Left lung (tissue), 10 donors: ENCODE measurements around the gene TBC1D17. TPM values are rescaled to one million over a fixed set of nuclear protein-coding genes. Genes with fewer than 3 reads are reported as not detected.

Source experiments
- ATAC-seq: fragments of 200-7000 bp; cut with Tn5 transposase; one replicate; pipeline ENCODE4 v1.9.1; 2020; ENCODE audit warnings: moderate library complexity
- DNase-seq, 4 donors: peaks; one replicate each; pipeline ENCODE4 v3.0.0-alpha.2; 2013 to 2020
- H3K27ac ChIP-seq, 2 donors: fragments of 200-600 bp; sonication (generic) in 1 of 2; one replicate each; pipeline versions ENCODE4 v1.5.0 to v1.8.0; 2020 to 2021
- H3K27me3 ChIP-seq, 2 donors: fragments of 200-600 bp; sonication (generic) in 1 of 2; one replicate each; pipeline versions ENCODE4 v1.5.0 to v1.8.0; 2020 to 2021
- H3K36me3 ChIP-seq, 2 donors: fragments of 200-600 bp; sonication (generic) in 1 of 2; one replicate each; pipeline versions ENCODE4 v1.5.0 to v1.8.0; 2020 to 2021
- H3K4me1 ChIP-seq, 2 donors: fragments of 200-600 bp; one replicate each; pipeline ENCODE4 v1.8.0; 2021
- H3K4me3 ChIP-seq, 2 donors: fragments of 200-600 bp; sonication (generic) in 1 of 2; one replicate each; pipeline versions ENCODE4 v1.5.0 to v1.8.0; 2020 to 2021; ENCODE audit warnings: mild to moderate bottlenecking in 1 of 2
- H3K9me3 ChIP-seq, 2 donors: fragments of 200-600 bp; sonication (generic) in 1 of 2; one replicate each; pipeline versions ENCODE4 v1.5.0 to v1.8.0; 2020 to 2021
- intact Hi-C, 2 donors: fragments of 100-400 bp; cut with DNase I; formaldehyde crosslinking; loops; one replicate each; pipeline versions ENCODE4 v1.11.2 to v1.14.2; 2022
- polyA plus RNA-seq, 6 donors: library from polyadenylated mRNA; unstranded; fragments of 120-200 nt; gene quantifications; one replicate each; pipeline ENCODE4 v1.2.1, GENCODE V29; 2013; ENCODE audit not compliant: insufficient read length in 6 of 6
- total RNA-seq, 2 donors: library from RNA; stranded (reverse); fragmentation: NEBNext Ultra II Directional; extraction: Animal tissue kit (Norgen Biotek cat#: 25700); gene quantifications; one replicate each; pipeline ENCODE4 v1.2.1, GENCODE V29; 2021
- TF ChIP-seq, protein P1 (sequence below), 2 donors: fragments of 200-600 bp; sonication (generic) in 1 of 2; IDR thresholded peaks; one replicate each; pipeline versions ENCODE4 v1.5.0 to v1.8.0; 2021; ENCODE audit warnings: antibody characterized with exemption in 2 of 2
- donor health status: DM: no; HTN: yes; CAD: no.
- donor health status: DM: no; HTN: no; CAD: no.

The TBC1D17 gene
- total and polyA plus RNA-seq, 8 donors = 35.2 to 47.2 (median 45.0) TPM

- Histone ChIP-seq H3K9me3 (no peaks in the 10 kb centered on the region), H3K4me1 (peaks cover 21 to 42% of the 10 kb centered on the region in 2 donors), H3K27ac (peak overlapping the region in 1 of 2 donors; percentile 67), H3K36me3 (no peaks in the 10 kb centered on the region), H3K27me3 (peaks cover 0 to 9% of the 10 kb centered on the region in 2 donors), H3K4me3 (no peak overlapping the region)
- TF ChIP-seq, protein P1, sequence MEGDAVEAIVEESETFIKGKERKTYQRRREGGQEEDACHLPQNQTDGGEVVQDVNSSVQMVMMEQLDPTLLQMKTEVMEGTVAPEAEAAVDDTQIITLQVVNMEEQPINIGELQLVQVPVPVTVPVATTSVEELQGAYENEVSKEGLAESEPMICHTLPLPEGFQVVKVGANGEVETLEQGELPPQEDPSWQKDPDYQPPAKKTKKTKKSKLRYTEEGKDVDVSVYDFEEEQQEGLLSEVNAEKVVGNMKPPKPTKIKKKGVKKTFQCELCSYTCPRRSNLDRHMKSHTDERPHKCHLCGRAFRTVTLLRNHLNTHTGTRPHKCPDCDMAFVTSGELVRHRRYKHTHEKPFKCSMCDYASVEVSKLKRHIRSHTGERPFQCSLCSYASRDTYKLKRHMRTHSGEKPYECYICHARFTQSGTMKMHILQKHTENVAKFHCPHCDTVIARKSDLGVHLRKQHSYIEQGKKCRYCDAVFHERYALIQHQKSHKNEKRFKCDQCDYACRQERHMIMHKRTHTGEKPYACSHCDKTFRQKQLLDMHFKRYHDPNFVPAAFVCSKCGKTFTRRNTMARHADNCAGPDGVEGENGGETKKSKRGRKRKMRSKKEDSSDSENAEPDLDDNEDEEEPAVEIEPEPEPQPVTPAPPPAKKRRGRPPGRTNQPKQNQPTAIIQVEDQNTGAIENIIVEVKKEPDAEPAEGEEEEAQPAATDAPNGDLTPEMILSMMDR (IDR thresholded peaks at IDR 0.05) = no peak
- intact Hi-C loops = no loop called here
- ATAC-seq (peak; percentile 5), DNase-seq (peak in 1 of 4 donors; percentile 41)
These were observed 29.5 kb upstream of the TBC1D17 start for GRCh38 chr19:49847731-49848696.

- intact Hi-C loops = no loop called here
- TF ChIP-seq, protein P1 (IDR thresholded peaks at IDR 0.05) = no peak
- no peak overlapping the region for H3K4me3 ChIP-seq
- peaks cover 22 to 50% of the 10 kb centered on the region in 2 donors for H3K4me1 ChIP-seq
- H3K9me3 ChIP-seq = no peaks in the 10 kb centered on the region
- H3K27me3 ChIP-seq = peaks cover 0 to 9% of the 10 kb centered on the region in 2 donors
- no peaks in the 10 kb centered on the region for H3K36me3 ChIP-seq
- peak overlapping the region in 1 of 2 donors; percentile 67 for H3K27ac ChIP-seq
- no peak for ATAC-seq
- DNase-seq = no peak
These were observed 28.6 kb upstream of the TBC1D17 start for GRCh38 chr19:49848938-49849337.

DNA sequence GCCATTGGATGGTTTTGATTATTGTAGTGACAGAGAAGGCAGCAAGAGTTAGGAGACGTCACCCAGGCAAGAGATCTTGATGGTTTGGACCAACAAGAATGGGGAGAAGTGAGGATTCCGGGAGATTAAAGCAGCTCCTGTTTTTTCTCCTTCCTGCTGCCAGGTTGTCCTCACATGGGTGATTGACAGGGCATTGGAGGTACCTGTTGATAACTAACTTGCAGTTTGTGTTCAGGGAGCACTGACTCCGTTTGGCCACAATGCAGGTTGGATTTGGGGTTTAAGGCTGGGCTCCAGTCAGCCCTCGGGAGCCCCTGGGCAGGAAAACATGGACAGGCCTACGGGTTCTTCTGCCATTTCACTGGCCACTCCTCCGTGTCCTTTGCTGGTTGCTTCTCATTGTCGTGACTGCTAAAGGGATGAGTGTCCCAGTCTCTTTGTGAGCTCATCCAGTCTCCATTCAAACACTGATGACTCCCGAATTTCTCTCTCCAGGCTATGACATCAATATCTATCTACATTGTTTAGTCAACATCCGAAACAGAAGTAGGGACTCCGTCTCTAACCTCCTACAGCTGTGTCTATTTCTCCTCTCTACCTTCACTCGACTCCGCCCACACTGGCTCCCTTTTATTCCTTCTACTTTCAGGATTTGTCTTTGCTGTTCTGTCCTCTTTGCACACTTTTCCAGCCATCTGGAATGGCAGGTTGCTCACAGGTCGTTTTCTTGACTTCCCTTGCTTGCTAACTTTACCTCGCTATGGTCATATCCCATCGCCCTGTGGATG is 27.9 kb upstream of the TBC1D17 start:
- Histone ChIP-seq H3K27me3 (peaks cover 0 to 9% of the 10 kb centered on the region in 2 donors), H3K9me3 (no peaks in the 10 kb centered on the region), H3K36me3 (peaks cover 0 to 6% of the 10 kb centered on the region in 2 donors), H3K4me3 (peak overlapping the region; percentile 71 to 83), H3K27ac (no peak overlapping the region), H3K4me1 (peaks cover 22 to 50% of the 10 kb centered on the region in 2 donors)
- ATAC-seq (no peak), DNase-seq (no peak)
- intact Hi-C loops = no loop called here
- TF ChIP-seq, protein P1 (IDR thresholded peaks at IDR 0.05) = no peak

GRCh38 chr19:49850221-49850486 is 27.3 kb upstream of the TBC1D17 start:
- peaks cover 0 to 9% of the 10 kb centered on the region in 2 donors for H3K27me3 ChIP-seq
- H3K9me3 ChIP-seq = no peaks in the 10 kb centered on the region
- H3K4me1 ChIP-seq = peaks cover 22 to 50% of the 10 kb centered on the region in 2 donors
- peaks cover 0 to 11% of the 10 kb centered on the region in 2 donors for H3K36me3 ChIP-seq
- H3K4me3 ChIP-seq = peak overlapping the region; percentile 71 to 83
- TF ChIP-seq, protein P1 (IDR thresholded peaks at IDR 0.05) = no peak
- ATAC-seq (no peak), DNase-seq (peak in 1 of 4 donors; percentile 56)
- intact Hi-C loops = no loop called here
- H3K27ac ChIP-seq = peak overlapping the region; percentile 99 to 100
